HepG2 (cell line): Measurements from ENCODE around the gene CSNK1D. TPM values are rescaled to one million over a fixed set of nuclear protein-coding genes. Genes with fewer than 3 reads are reported as not detected.

ENCODE experiments used
- BORCS8-MEF2B ChIP-seq: sonication (generic); formaldehyde crosslinking; IDR thresholded peaks from 2 replicates; pipeline ENCODE4 v1.8.0; 2022; ENCODE audit warnings: mild to moderate bottlenecking, missing genetic modification reagents
- GPN1 ChIP-seq: sonication (generic); formaldehyde crosslinking; IDR thresholded peaks from 2 replicates; pipeline ENCODE4 v1.5.1; 2020; ENCODE audit warnings: missing genetic modification reagents, borderline replicate concordance
- NONO ChIP-seq, 2 experiments: fragments of 450-650 bp in 1 of 2; sonication (generic) in 1 of 2; formaldehyde crosslinking in 1 of 2; IDR thresholded peaks in 1 of 2; conservative IDR thresholded peaks in 1 of 2; 2 replicates each; pipeline versions ENCODE4 v1.6.1 to v1.8.0; 2017 to 2022; ENCODE audit warnings: mild to moderate bottlenecking in 1 of 2, missing genetic modification reagents in 1 of 2, moderate library complexity in 1 of 2
- ZNF10 ChIP-seq: sonication (generic); formaldehyde crosslinking; IDR thresholded peaks from 2 replicates; pipeline ENCODE4 v1.4.0; 2020; ENCODE audit warnings: mild to moderate bottlenecking, low read depth, missing genetic modification reagents, borderline replicate concordance
- ZNF12 ChIP-seq: sonication (generic); formaldehyde crosslinking; IDR thresholded peaks from 2 replicates; pipeline ENCODE4 v1.5.0; 2020; ENCODE audit warnings: missing genetic modification reagents
- ZNF550 ChIP-seq: sonication (generic); formaldehyde crosslinking; IDR thresholded peaks from 2 replicates; pipeline ENCODE4 v1.4.0; 2020; ENCODE audit warnings: mild to moderate bottlenecking, missing genetic modification reagents, borderline replicate concordance
- ZNF570 ChIP-seq: sonication (generic); formaldehyde crosslinking; IDR thresholded peaks from 2 replicates; pipeline ENCODE4 v1.4.0; 2020; ENCODE audit warnings: mild to moderate bottlenecking, missing genetic modification reagents, borderline replicate concordance
- ZNF839 ChIP-seq: sonication (generic); formaldehyde crosslinking; IDR thresholded peaks from 2 replicates; pipeline ENCODE4 v1.4.0; 2020; ENCODE audit warnings: missing genetic modification reagents, mild to moderate bottlenecking, borderline replicate concordance
- ZNF883 ChIP-seq: sonication (generic); formaldehyde crosslinking; IDR thresholded peaks from 2 replicates; pipeline ENCODE4 v1.5.1; 2020; ENCODE audit warnings: mild to moderate bottlenecking, missing genetic modification reagents; ENCODE audit errors: not compliant biosample characterization
- polyA plus RNA-seq, 8 experiments: library from polyadenylated mRNA; depleted of rRNA in 3 of 8; stranded (reverse) in 7 of 8; unstranded in 1 of 8; fragments of >200 nt; fragmentation: Illumina TruSeq in 4 of 8; extraction: Trizol in 4 of 8; gene quantifications; 2 replicates each; pipeline versions ENCODE4 v1.2.1 to v1.2.3, GENCODE V29; 2011 to 2016; ENCODE audit warnings: low read depth in 4 of 8, missing spikeins in 1 of 8, mixed read lengths in 1 of 8; ENCODE audit not compliant: insufficient read depth in 1 of 8
- total RNA-seq, 5 experiments: library from RNA; depleted of rRNA; stranded (reverse); fragments of >200 nt; fragmentation: Illumina TruSeq; extraction: Trizol; gene quantifications; 2 replicates each; pipeline ENCODE4 v1.2.3, GENCODE V29; 2016; ENCODE audit warnings: low read depth in 1 of 5
- TF ChIP-seq, protein P1 (sequence below): sonication (generic); formaldehyde crosslinking; IDR thresholded peaks from 2 replicates; pipeline ENCODE4 v1.4.0; 2020; ENCODE audit warnings: missing genetic modification reagents, borderline replicate concordance
- TF ChIP-seq, protein P2 (sequence below): sonication (generic); formaldehyde crosslinking; IDR thresholded peaks from 2 replicates; pipeline ENCODE4 v1.5.1; 2020; ENCODE audit warnings: missing genetic modification reagents, mild to moderate bottlenecking, borderline replicate concordance
- TF ChIP-seq, protein P3 (sequence below): sonication (generic); formaldehyde crosslinking; IDR thresholded peaks from 2 replicates; pipeline ENCODE4 v1.4.0; 2020; ENCODE audit warnings: mild to moderate bottlenecking, missing genetic modification reagents
- TF ChIP-seq, protein P4 (sequence below): sonication (generic); formaldehyde crosslinking; IDR thresholded peaks from 2 replicates; pipeline ENCODE4 v1.9.0; 2021; ENCODE audit warnings: missing genetic modification reagents, borderline replicate concordance
- TF ChIP-seq, protein P5 (sequence below): sonication (generic); formaldehyde crosslinking; IDR thresholded peaks from 2 replicates; pipeline ENCODE4 v1.5.0; 2020; ENCODE audit warnings: mild to moderate bottlenecking, low read depth, missing genetic modification reagents, borderline replicate concordance
- TF ChIP-seq, protein P6 (sequence below): sonication (generic); formaldehyde crosslinking; IDR thresholded peaks from 2 replicates; pipeline ENCODE4 v1.8.1; 2023; ENCODE audit warnings: mild to moderate bottlenecking, inconsistent platforms, moderate library complexity, missing genetic modification reagents, borderline replicate concordance
- TF ChIP-seq, protein P7 (sequence below), 2 experiments: fragments of 450-650 bp in 1 of 2; sonication (generic) in 1 of 2; formaldehyde crosslinking; IDR thresholded peaks; 2 replicates each; pipeline versions ENCODE4 v1.5.0 to v1.8.0; 2020 to 2022; ENCODE audit warnings: mild to moderate bottlenecking in 1 of 2, missing genetic modification reagents in 1 of 2
- TF ChIP-seq, protein P8 (sequence below): fragments of 450-650 bp; IDR thresholded peaks from 2 replicates; pipeline ENCODE4 v1.6.1; 2016

The CSNK1D gene
- total and polyA plus RNA-seq, 2 of the 13 experiments (the other 11 are each of a cell fraction or from before 2014, with no cell fraction given) = 31.5 to 128 TPM

DNA sequence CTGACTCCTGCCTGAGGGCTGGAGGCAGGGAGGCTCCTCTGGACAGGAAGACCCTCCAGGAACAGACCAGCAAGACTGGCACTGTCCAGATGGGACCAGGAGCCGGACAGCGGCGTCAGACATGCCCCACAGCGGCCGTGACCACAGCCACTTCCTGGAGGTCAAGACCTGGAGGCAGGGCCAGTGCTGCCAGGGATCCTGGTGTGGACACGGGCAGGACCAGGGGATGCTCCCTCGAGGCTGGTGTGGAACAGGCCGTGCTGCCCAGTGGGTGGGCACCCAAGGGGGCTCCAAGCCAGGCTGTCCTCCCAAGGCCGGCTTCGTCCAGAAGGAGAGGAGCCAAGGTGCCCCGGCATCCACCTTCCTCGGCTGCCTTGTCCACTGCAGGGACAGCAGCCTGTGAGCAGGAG is 56.4 kb downstream of the CSNK1D start (continued):
- TF ChIP-seq ZNF10 (no peak), ZNF570 (CRISPR knock-in tag) (no peak), ZNF839 (CRISPR knock-in tag) (no peak), BORCS8-MEF2B (peak; percentile 46; the same call in 1 of the 2 replicates), NONO (IDR thresholded peaks at IDR 0.05) (no peak), NONO (CRISPR knock-in tag; conservative IDR thresholded peaks at IDR 0.05) (no peak), ZNF550 (CRISPR knock-in tag) (no peak), GPN1 (CRISPR knock-in tag) (no peak), ZNF883 (CRISPR knock-in tag) (no peak), ZNF12 (CRISPR knock-in tag) (no peak)
- TF ChIP-seq, protein P1, sequence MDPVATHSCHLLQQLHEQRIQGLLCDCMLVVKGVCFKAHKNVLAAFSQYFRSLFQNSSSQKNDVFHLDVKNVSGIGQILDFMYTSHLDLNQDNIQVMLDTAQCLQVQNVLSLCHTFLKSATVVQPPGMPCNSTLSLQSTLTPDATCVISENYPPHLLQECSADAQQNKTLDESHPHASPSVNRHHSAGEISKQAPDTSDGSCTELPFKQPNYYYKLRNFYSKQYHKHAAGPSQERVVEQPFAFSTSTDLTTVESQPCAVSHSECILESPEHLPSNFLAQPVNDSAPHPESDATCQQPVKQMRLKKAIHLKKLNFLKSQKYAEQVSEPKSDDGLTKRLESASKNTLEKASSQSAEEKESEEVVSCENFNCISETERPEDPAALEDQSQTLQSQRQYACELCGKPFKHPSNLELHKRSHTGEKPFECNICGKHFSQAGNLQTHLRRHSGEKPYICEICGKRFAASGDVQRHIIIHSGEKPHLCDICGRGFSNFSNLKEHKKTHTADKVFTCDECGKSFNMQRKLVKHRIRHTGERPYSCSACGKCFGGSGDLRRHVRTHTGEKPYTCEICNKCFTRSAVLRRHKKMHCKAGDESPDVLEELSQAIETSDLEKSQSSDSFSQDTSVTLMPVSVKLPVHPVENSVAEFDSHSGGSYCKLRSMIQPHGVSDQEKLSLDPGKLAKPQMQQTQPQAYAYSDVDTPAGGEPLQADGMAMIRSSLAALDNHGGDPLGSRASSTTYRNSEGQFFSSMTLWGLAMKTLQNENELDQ (CRISPR knock-in tag) = no peak
- TF ChIP-seq, protein P2, sequence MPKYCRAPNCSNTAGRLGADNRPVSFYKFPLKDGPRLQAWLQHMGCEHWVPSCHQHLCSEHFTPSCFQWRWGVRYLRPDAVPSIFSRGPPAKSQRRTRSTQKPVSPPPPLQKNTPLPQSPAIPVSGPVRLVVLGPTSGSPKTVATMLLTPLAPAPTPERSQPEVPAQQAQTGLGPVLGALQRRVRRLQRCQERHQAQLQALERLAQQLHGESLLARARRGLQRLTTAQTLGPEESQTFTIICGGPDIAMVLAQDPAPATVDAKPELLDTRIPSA (CRISPR knock-in tag) = peak; percentile 48; the same call in 1 of the 2 replicates
- TF ChIP-seq, protein P3, sequence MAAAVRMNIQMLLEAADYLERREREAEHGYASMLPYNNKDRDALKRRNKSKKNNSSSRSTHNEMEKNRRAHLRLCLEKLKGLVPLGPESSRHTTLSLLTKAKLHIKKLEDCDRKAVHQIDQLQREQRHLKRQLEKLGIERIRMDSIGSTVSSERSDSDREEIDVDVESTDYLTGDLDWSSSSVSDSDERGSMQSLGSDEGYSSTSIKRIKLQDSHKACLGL = no peak
- TF ChIP-seq, protein P4, sequence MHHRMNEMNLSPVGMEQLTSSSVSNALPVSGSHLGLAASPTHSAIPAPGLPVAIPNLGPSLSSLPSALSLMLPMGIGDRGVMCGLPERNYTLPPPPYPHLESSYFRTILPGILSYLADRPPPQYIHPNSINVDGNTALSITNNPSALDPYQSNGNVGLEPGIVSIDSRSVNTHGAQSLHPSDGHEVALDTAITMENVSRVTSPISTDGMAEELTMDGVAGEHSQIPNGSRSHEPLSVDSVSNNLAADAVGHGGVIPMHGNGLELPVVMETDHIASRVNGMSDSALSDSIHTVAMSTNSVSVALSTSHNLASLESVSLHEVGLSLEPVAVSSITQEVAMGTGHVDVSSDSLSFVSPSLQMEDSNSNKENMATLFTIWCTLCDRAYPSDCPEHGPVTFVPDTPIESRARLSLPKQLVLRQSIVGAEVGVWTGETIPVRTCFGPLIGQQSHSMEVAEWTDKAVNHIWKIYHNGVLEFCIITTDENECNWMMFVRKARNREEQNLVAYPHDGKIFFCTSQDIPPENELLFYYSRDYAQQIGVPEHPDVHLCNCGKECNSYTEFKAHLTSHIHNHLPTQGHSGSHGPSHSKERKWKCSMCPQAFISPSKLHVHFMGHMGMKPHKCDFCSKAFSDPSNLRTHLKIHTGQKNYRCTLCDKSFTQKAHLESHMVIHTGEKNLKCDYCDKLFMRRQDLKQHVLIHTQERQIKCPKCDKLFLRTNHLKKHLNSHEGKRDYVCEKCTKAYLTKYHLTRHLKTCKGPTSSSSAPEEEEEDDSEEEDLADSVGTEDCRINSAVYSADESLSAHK = no peak
- TF ChIP-seq, protein P5, sequence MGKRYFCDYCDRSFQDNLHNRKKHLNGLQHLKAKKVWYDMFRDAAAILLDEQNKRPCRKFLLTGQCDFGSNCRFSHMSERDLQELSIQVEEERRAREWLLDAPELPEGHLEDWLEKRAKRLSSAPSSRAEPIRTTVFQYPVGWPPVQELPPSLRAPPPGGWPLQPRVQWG (CRISPR knock-in tag) = no peak
- TF ChIP-seq, protein P6, sequence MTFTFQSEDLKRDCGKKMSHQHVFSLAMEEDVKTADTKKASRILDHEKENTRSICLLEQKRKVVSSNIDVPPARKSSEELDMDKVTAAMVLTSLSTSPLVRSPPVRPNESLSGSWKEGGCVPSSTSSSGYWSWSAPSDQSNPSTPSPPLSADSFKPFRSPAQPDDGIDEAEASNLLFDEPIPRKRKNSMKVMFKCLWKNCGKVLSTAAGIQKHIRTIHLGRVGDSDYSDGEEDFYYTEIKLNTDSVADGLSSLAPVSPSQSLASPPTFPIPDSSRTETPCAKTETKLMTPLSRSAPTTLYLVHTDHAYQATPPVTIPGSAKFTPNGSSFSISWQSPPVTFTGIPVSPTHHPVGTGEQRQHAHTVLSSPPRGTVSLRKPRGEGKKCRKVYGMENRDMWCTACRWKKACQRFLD = 0 out of 2 replicates have a peak, but pooled peaks have one; percentile 20
- TF ChIP-seq, protein P7, sequence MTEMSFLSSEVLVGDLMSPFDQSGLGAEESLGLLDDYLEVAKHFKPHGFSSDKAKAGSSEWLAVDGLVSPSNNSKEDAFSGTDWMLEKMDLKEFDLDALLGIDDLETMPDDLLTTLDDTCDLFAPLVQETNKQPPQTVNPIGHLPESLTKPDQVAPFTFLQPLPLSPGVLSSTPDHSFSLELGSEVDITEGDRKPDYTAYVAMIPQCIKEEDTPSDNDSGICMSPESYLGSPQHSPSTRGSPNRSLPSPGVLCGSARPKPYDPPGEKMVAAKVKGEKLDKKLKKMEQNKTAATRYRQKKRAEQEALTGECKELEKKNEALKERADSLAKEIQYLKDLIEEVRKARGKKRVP (CRISPR knock-in tag; IDR thresholded peaks at IDR 0.05) = no peak
- TF ChIP-seq, protein P8, sequence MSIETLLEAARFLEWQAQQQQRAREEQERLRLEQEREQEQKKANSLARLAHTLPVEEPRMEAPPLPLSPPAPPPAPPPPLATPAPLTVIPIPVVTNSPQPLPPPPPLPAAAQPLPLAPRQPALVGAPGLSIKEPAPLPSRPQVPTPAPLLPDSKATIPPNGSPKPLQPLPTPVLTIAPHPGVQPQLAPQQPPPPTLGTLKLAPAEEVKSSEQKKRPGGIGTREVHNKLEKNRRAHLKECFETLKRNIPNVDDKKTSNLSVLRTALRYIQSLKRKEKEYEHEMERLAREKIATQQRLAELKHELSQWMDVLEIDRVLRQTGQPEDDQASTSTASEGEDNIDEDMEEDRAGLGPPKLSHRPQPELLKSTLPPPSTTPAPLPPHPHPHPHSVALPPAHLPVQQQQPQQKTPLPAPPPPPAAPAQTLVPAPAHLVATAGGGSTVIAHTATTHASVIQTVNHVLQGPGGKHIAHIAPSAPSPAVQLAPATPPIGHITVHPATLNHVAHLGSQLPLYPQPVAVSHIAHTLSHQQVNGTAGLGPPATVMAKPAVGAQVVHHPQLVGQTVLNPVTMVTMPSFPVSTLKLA = no peak
